GM23338 (cell line): ENCODE data around the gene FAM168B. TPM values are rescaled to one million over a fixed set of nuclear protein-coding genes. Genes with fewer than 3 reads are reported as not detected.

Experiments
- ATAC-seq: fragments of 200-7000 bp; cut with Tn5 transposase; 3 replicates; pipeline ENCODE4 v1.9.1; 2020
- DNase-seq: peaks from one replicate; pipeline ENCODE4 v3.0.0-alpha.2; 2015; ENCODE audit warnings: low spot score
- H2AFZ ChIP-seq: fragments of 200-600 bp; sonication (generic); 2 replicates; pipeline ENCODE4 v1.8.0; 2016; ENCODE audit warnings: antibody characterized with exemption, mild to moderate bottlenecking, moderate library complexity
- H3F3A ChIP-seq: fragments of 200-600 bp; sonication (generic); replicated peaks from 2 replicates; pipeline ENCODE4 v1.8.0; 2017; ENCODE audit warnings: antibody characterized with exemption, mixed run types, low read depth
- H3K27ac ChIP-seq: fragments of 200-600 bp; sonication (generic); 2 replicates; pipeline ENCODE4 v1.6.1; 2016; ENCODE audit warnings: low read depth
- H3K27me3 ChIP-seq: fragments of 200-600 bp; sonication (generic); 2 replicates; pipeline ENCODE4 v1.8.0; 2016; ENCODE audit warnings: mild to moderate bottlenecking, mixed run types, moderate library complexity; ENCODE audit not compliant: insufficient read depth
- H3K36me3 ChIP-seq: fragments of 200-600 bp; sonication (generic); 2 replicates; pipeline ENCODE4 v1.8.0; 2016; ENCODE audit warnings: mild to moderate bottlenecking; ENCODE audit not compliant: insufficient read depth
- H3K4me1 ChIP-seq: fragments of 200-600 bp; sonication (generic); 2 replicates; pipeline ENCODE4 v1.8.0; 2016; ENCODE audit warnings: mild to moderate bottlenecking, moderate library complexity; ENCODE audit not compliant: insufficient read depth
- H3K4me2 ChIP-seq: fragments of 200-600 bp; sonication (generic); 2 replicates; pipeline ENCODE4 v1.7.1; 2017; ENCODE audit warnings: mixed run types
- H3K4me3 ChIP-seq: fragments of 200-600 bp; sonication (generic); 2 replicates; pipeline ENCODE4 v1.6.1; 2016; ENCODE audit warnings: mixed run types
- H3K79me2 ChIP-seq: fragments of 200-600 bp; sonication (generic); replicated peaks from 2 replicates; pipeline ENCODE4 v1.8.0; 2017; ENCODE audit warnings: mild to moderate bottlenecking; ENCODE audit not compliant: insufficient read depth
- H3K9me2 ChIP-seq: fragments of 200-600 bp; sonication (generic); 2 replicates; pipeline ENCODE4 v1.8.0; 2017; ENCODE audit not compliant: insufficient read depth
- H4K20me1 ChIP-seq: fragments of 200-600 bp; sonication (generic); replicated peaks from 2 replicates; pipeline ENCODE4 v1.8.0; 2017; ENCODE audit warnings: mild to moderate bottlenecking; ENCODE audit not compliant: insufficient read depth
- H3K27ac Mint-ChIP-seq: 2 replicates; pipeline ENCODE4 v1.8.0; 2020; ENCODE audit warnings: inconsistent platforms, mild to moderate bottlenecking, moderate library complexity, mixed read lengths
- H3K27me3 Mint-ChIP-seq: 3 replicates; pipeline ENCODE4 v1.8.0; 2022; ENCODE audit warnings: low read depth, mild to moderate bottlenecking, moderate library complexity, mixed read lengths, inconsistent platforms; ENCODE audit not compliant: insufficient read depth, poor library complexity
- H3K36me3 Mint-ChIP-seq: 3 replicates; pipeline ENCODE4 v1.8.0; 2021; ENCODE audit warnings: low read depth, mild to moderate bottlenecking, inconsistent platforms, moderate library complexity, mixed read lengths
- H3K4me1 Mint-ChIP-seq: 3 replicates; pipeline ENCODE4 v1.8.0; 2020; ENCODE audit warnings: mild to moderate bottlenecking, inconsistent platforms, mixed read lengths
- H3K4me3 Mint-ChIP-seq: 3 replicates; pipeline ENCODE4 v1.8.0; 2021; ENCODE audit warnings: moderate library complexity, mild to moderate bottlenecking, inconsistent platforms, mixed read lengths
- H3K9me3 Mint-ChIP-seq: 3 replicates; pipeline ENCODE4 v1.8.0; 2020; ENCODE audit warnings: moderate library complexity, mild to moderate bottlenecking, inconsistent platforms, mixed read lengths
- CREB1 ChIP-seq: fragments of 250-450 bp; sonication (Bioruptor Pico); IDR thresholded peaks from 2 replicates; pipeline ENCODE4 v1.5.0; 2020; ENCODE audit warnings: low read depth, mild to moderate bottlenecking, moderate library complexity
- EZH2 ChIP-seq: fragments of 200-600 bp; sonication (generic); IDR thresholded peaks from one replicate; pipeline ENCODE4 v1.8.0; 2017; ENCODE audit warnings: antibody characterized with exemption, mild to moderate bottlenecking, low read depth; ENCODE audit not compliant: unreplicated experiment
- EZH2phosphoT487 ChIP-seq: fragments of 200-600 bp; sonication (generic); IDR thresholded peaks from one replicate; pipeline ENCODE4 v1.8.1; 2018; ENCODE audit warnings: antibody characterized with exemption; ENCODE audit not compliant: unreplicated experiment
- JUNB ChIP-seq: IDR thresholded peaks from one replicate; pipeline ENCODE4 v1.6.1; 2016; ENCODE audit warnings: antibody characterized with exemption; ENCODE audit not compliant: unreplicated experiment
- NANOG ChIP-seq: IDR thresholded peaks from 2 replicates; pipeline ENCODE4 v1.6.1; 2016; ENCODE audit warnings: antibody characterized with exemption, borderline replicate concordance
- POLR2AphosphoS5 ChIP-seq: IDR thresholded peaks from 2 replicates; pipeline ENCODE4 v1.6.1; 2016; ENCODE audit warnings: antibody characterized with exemption, low read depth
- STAT1 ChIP-seq: IDR thresholded peaks from one replicate; pipeline ENCODE4 v1.6.1; 2016; ENCODE audit warnings: antibody characterized with exemption; ENCODE audit not compliant: unreplicated experiment
- ZNF114 ChIP-seq: fragments of 250-450 bp; sonication (Bioruptor Pico); IDR thresholded peaks from 2 replicates; pipeline ENCODE4 v1.5.0; 2020; ENCODE audit warnings: mild to moderate bottlenecking, moderate library complexity
- ZNF331 ChIP-seq: fragments of 250-450 bp; sonication (Bioruptor Pico); IDR thresholded peaks from 2 replicates; pipeline ENCODE4 v1.5.0; 2020; ENCODE audit warnings: low read depth, mild to moderate bottlenecking, moderate library complexity
- polyA plus RNA-seq: library from polyadenylated mRNA; unstranded; fragments of >200 nt; fragmentation: Nextera tagmentation; extraction: Ambion mirVana; gene quantifications from 2 replicates; pipeline ENCODE4 v1.2.1, GENCODE V29; 2016
- total RNA-seq: library from RNA; depleted of rRNA; stranded (reverse); fragments of >200 nt; shearing (Covaris generic); gene quantifications from 2 replicates; pipeline ENCODE4 v1.2.3, GENCODE V29; 2014
- TF ChIP-seq, protein P1 (sequence below): IDR thresholded peaks from one replicate; pipeline ENCODE4 v1.6.1; 2018; ENCODE audit warnings: antibody characterized with exemption; ENCODE audit not compliant: unreplicated experiment
- TF ChIP-seq, protein P2 (sequence below): fragments of 250-450 bp; sonication (Bioruptor Pico); IDR thresholded peaks from 2 replicates; pipeline ENCODE4 v1.5.0; 2020; ENCODE audit warnings: mild to moderate bottlenecking, moderate library complexity
- TF ChIP-seq, protein P3 (sequence below), 2 experiments: fragments of 200-600 bp in 1 of 2; sonication (generic) in 1 of 2; conservative IDR thresholded peaks; 2 replicates each; pipeline versions ENCODE4 v1.5.1 to v1.6.1; 2016 to 2017; ENCODE audit warnings: antibody characterized with exemption in 2 of 2, low read depth in 2 of 2, mild to moderate bottlenecking in 2 of 2, moderate library complexity in 1 of 2
- TF ChIP-seq, protein P4 (sequence below): IDR thresholded peaks from 2 replicates; pipeline ENCODE4 v1.6.1; 2016; ENCODE audit warnings: antibody characterized with exemption

The FAM168B gene
- total and polyA plus RNA-seq, 2 experiments from 2014 or later = 18.8 to 76.8 TPM

DNA sequence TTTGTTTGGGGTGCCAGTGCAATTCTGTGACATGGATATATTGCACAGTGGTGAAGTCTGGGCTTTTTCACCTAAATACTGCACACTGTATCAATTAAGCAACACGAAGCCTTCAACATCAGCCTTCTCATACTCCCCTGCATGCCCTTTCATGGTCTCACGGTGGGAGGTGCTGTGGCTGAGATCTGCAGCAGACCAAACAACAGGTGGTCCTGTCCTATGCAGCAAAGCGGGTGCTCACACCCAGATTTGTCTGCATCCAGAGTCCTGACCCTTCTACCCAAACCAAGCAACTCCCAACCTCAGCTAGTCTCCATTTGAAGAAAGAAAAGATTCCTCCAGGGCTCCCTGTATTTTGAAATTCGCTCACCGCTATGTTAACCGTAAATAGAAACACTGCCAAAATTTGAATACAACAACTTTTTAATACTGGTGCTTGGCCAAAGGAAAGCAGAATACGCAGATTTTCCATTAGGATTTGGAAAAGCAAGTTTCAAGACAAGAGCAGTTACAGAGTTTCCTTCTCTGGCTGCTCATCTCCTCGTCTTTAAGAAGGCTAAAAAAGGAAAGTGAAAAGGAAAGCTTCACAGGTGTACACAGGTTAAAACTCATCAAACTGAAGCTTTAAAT lies 34.9 kb downstream of the FAM168B start:
- no peak overlapping the region for H3K27ac ChIP-seq
- H3K36me3 ChIP-seq = peaks cover 2% of the 10 kb centered on the region
- DNase-seq (no peak), ATAC-seq (no peak)
- peaks cover 81% of the 10 kb centered on the region for H4K20me1 ChIP-seq
- no peak overlapping the region for H3K4me3 Mint-ChIP-seq
- H3K27me3 Mint-ChIP-seq = peaks cover 3% of the 10 kb centered on the region
- peaks cover 7% of the 10 kb centered on the region for H3K4me1 Mint-ChIP-seq
- no peaks in the 10 kb centered on the region for H3K9me3 Mint-ChIP-seq
- H3K79me2 ChIP-seq = peaks cover 91% of the 10 kb centered on the region
- no peak overlapping the region for H3K27ac Mint-ChIP-seq
- H3K4me3 ChIP-seq = no peak overlapping the region
- no peak overlapping the region for H3K4me2 ChIP-seq
- H3K36me3 Mint-ChIP-seq = peaks cover 69% of the 10 kb centered on the region
- H3K4me1 ChIP-seq = no peaks in the 10 kb centered on the region
- no peaks in the 10 kb centered on the region for H3K9me2 ChIP-seq
- H3F3A ChIP-seq = no peaks in the 10 kb centered on the region
- no peak overlapping the region for H2AFZ ChIP-seq
- H3K27me3 ChIP-seq = no peaks in the 10 kb centered on the region
- TF ChIP-seq JUNB (no peak), STAT1 (no peak), EZH2 (no peak), POLR2AphosphoS5 (no peak), EZH2phosphoT487 (no peak), ZNF114 (CRISPR knock-in tag) (no peak), ZNF331 (CRISPR knock-in tag) (no peak), CREB1 (CRISPR knock-in tag) (no peak), NANOG (no peak)
- TF ChIP-seq, protein P1, sequence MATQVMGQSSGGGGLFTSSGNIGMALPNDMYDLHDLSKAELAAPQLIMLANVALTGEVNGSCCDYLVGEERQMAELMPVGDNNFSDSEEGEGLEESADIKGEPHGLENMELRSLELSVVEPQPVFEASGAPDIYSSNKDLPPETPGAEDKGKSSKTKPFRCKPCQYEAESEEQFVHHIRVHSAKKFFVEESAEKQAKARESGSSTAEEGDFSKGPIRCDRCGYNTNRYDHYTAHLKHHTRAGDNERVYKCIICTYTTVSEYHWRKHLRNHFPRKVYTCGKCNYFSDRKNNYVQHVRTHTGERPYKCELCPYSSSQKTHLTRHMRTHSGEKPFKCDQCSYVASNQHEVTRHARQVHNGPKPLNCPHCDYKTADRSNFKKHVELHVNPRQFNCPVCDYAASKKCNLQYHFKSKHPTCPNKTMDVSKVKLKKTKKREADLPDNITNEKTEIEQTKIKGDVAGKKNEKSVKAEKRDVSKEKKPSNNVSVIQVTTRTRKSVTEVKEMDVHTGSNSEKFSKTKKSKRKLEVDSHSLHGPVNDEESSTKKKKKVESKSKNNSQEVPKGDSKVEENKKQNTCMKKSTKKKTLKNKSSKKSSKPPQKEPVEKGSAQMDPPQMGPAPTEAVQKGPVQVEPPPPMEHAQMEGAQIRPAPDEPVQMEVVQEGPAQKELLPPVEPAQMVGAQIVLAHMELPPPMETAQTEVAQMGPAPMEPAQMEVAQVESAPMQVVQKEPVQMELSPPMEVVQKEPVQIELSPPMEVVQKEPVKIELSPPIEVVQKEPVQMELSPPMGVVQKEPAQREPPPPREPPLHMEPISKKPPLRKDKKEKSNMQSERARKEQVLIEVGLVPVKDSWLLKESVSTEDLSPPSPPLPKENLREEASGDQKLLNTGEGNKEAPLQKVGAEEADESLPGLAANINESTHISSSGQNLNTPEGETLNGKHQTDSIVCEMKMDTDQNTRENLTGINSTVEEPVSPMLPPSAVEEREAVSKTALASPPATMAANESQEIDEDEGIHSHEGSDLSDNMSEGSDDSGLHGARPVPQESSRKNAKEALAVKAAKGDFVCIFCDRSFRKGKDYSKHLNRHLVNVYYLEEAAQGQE = no peak
- TF ChIP-seq, protein P2, sequence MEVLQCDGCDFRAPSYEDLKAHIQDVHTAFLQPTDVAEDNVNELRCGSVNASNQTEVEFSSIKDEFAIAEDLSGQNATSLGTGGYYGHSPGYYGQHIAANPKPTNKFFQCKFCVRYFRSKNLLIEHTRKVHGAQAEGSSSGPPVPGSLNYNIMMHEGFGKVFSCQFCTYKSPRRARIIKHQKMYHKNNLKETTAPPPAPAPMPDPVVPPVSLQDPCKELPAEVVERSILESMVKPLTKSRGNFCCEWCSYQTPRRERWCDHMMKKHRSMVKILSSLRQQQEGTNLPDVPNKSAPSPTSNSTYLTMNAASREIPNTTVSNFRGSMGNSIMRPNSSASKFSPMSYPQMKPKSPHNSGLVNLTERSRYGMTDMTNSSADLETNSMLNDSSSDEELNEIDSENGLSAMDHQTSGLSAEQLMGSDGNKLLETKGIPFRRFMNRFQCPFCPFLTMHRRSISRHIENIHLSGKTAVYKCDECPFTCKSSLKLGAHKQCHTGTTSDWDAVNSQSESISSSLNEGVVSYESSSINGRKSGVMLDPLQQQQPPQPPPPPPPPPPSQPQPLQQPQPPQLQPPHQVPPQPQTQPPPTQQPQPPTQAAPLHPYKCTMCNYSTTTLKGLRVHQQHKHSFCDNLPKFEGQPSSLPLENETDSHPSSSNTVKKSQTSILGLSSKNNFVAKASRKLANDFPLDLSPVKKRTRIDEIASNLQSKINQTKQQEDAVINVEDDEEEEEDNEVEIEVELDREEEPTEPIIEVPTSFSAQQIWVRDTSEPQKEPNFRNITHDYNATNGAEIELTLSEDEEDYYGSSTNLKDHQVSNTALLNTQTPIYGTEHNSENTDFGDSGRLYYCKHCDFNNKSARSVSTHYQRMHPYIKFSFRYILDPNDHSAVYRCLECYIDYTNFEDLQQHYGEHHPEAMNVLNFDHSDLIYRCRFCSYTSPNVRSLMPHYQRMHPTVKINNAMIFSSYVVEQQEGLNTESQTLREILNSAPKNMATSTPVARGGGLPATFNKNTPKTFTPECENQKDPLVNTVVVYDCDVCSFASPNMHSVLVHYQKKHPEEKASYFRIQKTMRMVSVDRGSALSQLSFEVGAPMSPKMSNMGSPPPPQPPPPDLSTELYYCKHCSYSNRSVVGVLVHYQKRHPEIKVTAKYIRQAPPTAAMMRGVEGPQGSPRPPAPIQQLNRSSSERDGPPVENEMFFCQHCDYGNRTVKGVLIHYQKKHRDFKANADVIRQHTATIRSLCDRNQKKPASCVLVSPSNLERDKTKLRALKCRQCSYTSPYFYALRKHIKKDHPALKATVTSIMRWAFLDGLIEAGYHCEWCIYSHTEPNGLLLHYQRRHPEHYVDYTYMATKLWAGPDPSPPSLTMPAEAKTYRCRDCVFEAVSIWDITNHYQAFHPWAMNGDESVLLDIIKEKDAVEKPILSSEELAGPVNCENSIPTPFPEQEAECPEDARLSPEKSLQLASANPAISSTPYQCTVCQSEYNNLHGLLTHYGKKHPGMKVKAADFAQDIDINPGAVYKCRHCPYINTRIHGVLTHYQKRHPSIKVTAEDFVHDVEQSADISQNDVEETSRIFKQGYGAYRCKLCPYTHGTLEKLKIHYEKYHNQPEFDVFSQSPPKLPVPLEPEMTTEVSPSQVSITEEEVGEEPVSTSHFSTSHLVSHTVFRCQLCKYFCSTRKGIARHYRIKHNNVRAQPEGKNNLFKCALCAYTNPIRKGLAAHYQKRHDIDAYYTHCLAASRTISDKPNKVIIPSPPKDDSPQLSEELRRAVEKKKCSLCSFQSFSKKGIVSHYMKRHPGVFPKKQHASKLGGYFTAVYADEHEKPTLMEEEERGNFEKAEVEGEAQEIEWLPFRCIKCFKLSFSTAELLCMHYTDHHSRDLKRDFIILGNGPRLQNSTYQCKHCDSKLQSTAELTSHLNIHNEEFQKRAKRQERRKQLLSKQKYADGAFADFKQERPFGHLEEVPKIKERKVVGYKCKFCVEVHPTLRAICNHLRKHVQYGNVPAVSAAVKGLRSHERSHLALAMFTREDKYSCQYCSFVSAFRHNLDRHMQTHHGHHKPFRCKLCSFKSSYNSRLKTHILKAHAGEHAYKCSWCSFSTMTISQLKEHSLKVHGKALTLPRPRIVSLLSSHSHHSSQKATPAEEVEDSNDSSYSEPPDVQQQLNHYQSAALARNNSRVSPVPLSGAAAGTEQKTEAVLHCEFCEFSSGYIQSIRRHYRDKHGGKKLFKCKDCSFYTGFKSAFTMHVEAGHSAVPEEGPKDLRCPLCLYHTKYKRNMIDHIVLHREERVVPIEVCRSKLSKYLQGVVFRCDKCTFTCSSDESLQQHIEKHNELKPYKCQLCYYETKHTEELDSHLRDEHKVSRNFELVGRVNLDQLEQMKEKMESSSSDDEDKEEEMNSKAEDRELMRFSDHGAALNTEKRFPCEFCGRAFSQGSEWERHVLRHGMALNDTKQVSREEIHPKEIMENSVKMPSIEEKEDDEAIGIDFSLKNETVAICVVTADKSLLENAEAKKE (CRISPR knock-in tag) = no peak
- TF ChIP-seq, protein P3, sequence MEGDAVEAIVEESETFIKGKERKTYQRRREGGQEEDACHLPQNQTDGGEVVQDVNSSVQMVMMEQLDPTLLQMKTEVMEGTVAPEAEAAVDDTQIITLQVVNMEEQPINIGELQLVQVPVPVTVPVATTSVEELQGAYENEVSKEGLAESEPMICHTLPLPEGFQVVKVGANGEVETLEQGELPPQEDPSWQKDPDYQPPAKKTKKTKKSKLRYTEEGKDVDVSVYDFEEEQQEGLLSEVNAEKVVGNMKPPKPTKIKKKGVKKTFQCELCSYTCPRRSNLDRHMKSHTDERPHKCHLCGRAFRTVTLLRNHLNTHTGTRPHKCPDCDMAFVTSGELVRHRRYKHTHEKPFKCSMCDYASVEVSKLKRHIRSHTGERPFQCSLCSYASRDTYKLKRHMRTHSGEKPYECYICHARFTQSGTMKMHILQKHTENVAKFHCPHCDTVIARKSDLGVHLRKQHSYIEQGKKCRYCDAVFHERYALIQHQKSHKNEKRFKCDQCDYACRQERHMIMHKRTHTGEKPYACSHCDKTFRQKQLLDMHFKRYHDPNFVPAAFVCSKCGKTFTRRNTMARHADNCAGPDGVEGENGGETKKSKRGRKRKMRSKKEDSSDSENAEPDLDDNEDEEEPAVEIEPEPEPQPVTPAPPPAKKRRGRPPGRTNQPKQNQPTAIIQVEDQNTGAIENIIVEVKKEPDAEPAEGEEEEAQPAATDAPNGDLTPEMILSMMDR (conservative IDR thresholded peaks at IDR 0.05; ENCODE audit: low read depth in 2 of 2) = no peak
- TF ChIP-seq, protein P4, sequence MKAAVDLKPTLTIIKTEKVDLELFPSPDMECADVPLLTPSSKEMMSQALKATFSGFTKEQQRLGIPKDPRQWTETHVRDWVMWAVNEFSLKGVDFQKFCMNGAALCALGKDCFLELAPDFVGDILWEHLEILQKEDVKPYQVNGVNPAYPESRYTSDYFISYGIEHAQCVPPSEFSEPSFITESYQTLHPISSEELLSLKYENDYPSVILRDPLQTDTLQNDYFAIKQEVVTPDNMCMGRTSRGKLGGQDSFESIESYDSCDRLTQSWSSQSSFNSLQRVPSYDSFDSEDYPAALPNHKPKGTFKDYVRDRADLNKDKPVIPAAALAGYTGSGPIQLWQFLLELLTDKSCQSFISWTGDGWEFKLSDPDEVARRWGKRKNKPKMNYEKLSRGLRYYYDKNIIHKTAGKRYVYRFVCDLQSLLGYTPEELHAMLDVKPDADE = no peak
